B cell (primary cell): Measurements from ENCODE around the gene LBH.

Source experiments
- CTCF ChIP-seq: fragments of 200-600 bp; IDR thresholded peaks from one replicate; pipeline ENCODE4 v1.8.0; 2022; ENCODE audit warnings: antibody characterized with exemption, mild to moderate bottlenecking
- EZH2 ChIP-seq: IDR thresholded peaks from 2 replicates; pipeline ENCODE4 v1.6.1; 2012; ENCODE audit warnings: borderline replicate concordance, low read depth, mild to moderate bottlenecking, moderate library complexity, low read length; ENCODE audit not compliant: insufficient read depth, poor library complexity, severe bottlenecking

GRCh38 chr2:30306522-30306921, 75.2 kb downstream of the LBH start:
- TF ChIP-seq CTCF (no peak), EZH2 (no peak)
